ENCODE measurements around the gene SHQ1. TPM values are rescaled to one million over a fixed set of nuclear protein-coding genes. Genes with fewer than 3 reads are reported as not detected.

SHQ1 gene
- total and polyA plus RNA-seq, 2 of the 4 experiments (the other 2 are of a cell fraction): 10.4 to 19.4 TPM

DNA sequence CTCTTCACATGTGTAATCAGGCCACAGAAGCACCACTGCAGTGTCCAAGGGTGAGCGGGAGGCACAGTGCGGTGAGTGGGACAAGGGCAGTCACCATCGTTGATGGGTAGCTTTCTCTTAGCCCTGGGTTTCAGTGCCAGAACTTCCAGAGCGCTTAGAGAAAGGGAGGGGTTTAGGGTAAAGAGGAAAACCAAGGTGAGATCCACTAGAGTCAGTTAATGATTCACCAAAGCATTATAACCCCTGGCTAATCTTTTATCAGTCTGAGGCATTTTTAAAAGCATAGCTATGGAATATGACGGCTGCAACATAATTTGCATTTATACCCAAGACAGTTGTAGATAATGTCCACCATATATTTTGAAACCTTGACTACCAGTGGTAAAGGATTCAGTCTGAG is 94.8 kb downstream of the SHQ1 start:
- H3K36me3 ChIP-seq (ENCODE audit: control insufficient read depth, insufficient read depth, low read length): no peaks in the 10 kb centered on the region
- POLR2A ChIA-PET (ENCODE audit: unreplicated experiment): no interaction called here
- no peak overlapping the region for H2AFZ ChIP-seq (replicated peaks; ENCODE audit: low read length, poor library complexity)
- H3K18ac ChIP-seq (ENCODE audit: low read depth, low read length): no peak overlapping the region
- no peak overlapping the region for H4K8ac ChIP-seq (ENCODE audit: low read depth in 2 of 2, low read length in 2 of 2)
- no peak overlapping the region for H3K23ac ChIP-seq (ENCODE audit: low read depth, low read length)
- no peak overlapping the region for H3K27ac ChIP-seq (ENCODE audit: insufficient read depth, low read length)
- no peaks in the 10 kb centered on the region for H3K79me1 ChIP-seq (ENCODE audit: low read depth in 1 of 2, low read length in 2 of 2)
- WGBS, 2 experiments (ENCODE audit: extremely low coverage in 2 of 2, insufficient read length in 1 of 2): no CpG with 5 or more reads among the region's 5 CpGs
- no peaks in the 10 kb centered on the region for H3K9me1 ChIP-seq (ENCODE audit: insufficient read depth, low read length)
- no peak overlapping the region for H3K4me3 ChIP-seq (ENCODE audit: insufficient read depth, low read depth, low read length)
- no peak overlapping the region for H3K4me2 ChIP-seq (ENCODE audit: low read depth, low read length)
- dilution Hi-C loops (cut with HindIII; ENCODE audit: low sequenced_read_pairs, unreplicated experiment): no loop called here
- CTCF ChIA-PET: no interaction called here
- no peak overlapping the region for H2BK20ac ChIP-seq (ENCODE audit: low read depth, low read length)
- H3K14ac ChIP-seq (replicated peaks; ENCODE audit: low read depth, low read length): no peak overlapping the region
- ATAC-seq (ENCODE audit: low read depth) (no peak), DNase-seq (no peak)
- no peak overlapping the region for H4K91ac ChIP-seq (ENCODE audit: insufficient read depth, low read depth, low read length)
- H2AK9ac ChIP-seq (replicated peaks; ENCODE audit: low read depth, low read length, poor library complexity): no peak overlapping the region
- H3K27me3 ChIP-seq (ENCODE audit: control insufficient read depth, insufficient read depth, low read length): no peaks in the 10 kb centered on the region
- no peaks in the 10 kb centered on the region for H4K20me1 ChIP-seq (ENCODE audit: insufficient read depth, low read length)
- no peak overlapping the region for H2BK5ac ChIP-seq (ENCODE audit: low read depth, low read length, poor library complexity, severe bottlenecking)
- no peak overlapping the region for H3K4ac ChIP-seq (ENCODE audit: low read depth, low read length)
- intact Hi-C loops (cut with micrococcal nuclease): no loop called here
- H2BK15ac ChIP-seq (ENCODE audit: low read depth, low read length): no peak overlapping the region
- in situ Hi-C loops (cut with MboI; ENCODE audit: low sequenced_read_pairs): no loop called here
- no peak overlapping the region for H3K56ac ChIP-seq (ENCODE audit: extremely low read depth, insufficient read depth, low read length)
- H3K9ac ChIP-seq (ENCODE audit: low read depth, low read length): no peak overlapping the region
- BruUV-seq (replicated peaks): no TSS peak
- H4K5ac ChIP-seq (ENCODE audit: low read depth, low read length): no peak overlapping the region
- no peaks in the 10 kb centered on the region for H3K9me3 ChIP-seq (ENCODE audit: control insufficient read depth, insufficient read depth, low read length)
- no peak overlapping the region for H2AK5ac ChIP-seq (ENCODE audit: low read depth, low read length)
- no peaks in the 10 kb centered on the region for H3K4me1 ChIP-seq (ENCODE audit: control insufficient read depth, insufficient read depth, low read length)
- TF ChIP-seq NFE2L2 (IDR thresholded peaks at IDR 0.05; ENCODE audit: low read depth, low read length) (no peak), SMC3 (IDR thresholded peaks at IDR 0.05; ENCODE audit: low read depth, low read length) (no peak), RCOR1 (IDR thresholded peaks at IDR 0.05; ENCODE audit: insufficient replicate concordance, low read length) (no peak), RFX5 (IDR thresholded peaks at IDR 0.05; ENCODE audit: low read depth, low read length) (no peak), FOS (IDR thresholded peaks at IDR 0.05; ENCODE audit: low read depth, low read length) (no peak), MAZ (IDR thresholded peaks at IDR 0.05; ENCODE audit: borderline replicate concordance, low read depth, low read length) (no peak), CEBPB (IDR thresholded peaks at IDR 0.05; ENCODE audit: low read depth, low read length) (no peak), MXI1 (IDR thresholded peaks at IDR 0.05; ENCODE audit: borderline replicate concordance, low read depth, low read length) (no peak), CHD1 (IDR thresholded peaks at IDR 0.05; ENCODE audit: low read depth, low read length) (no peak), BHLHE40 (IDR thresholded peaks at IDR 0.05; ENCODE audit: low read depth, low read length) (no peak), POLR2A (IDR thresholded peaks at IDR 0.05; ENCODE audit: low read depth, low read length) (no peak), MAFK (IDR thresholded peaks at IDR 0.05; ENCODE audit: low read depth, low read length) (no peak)
- TF ChIP-seq, protein P1, sequence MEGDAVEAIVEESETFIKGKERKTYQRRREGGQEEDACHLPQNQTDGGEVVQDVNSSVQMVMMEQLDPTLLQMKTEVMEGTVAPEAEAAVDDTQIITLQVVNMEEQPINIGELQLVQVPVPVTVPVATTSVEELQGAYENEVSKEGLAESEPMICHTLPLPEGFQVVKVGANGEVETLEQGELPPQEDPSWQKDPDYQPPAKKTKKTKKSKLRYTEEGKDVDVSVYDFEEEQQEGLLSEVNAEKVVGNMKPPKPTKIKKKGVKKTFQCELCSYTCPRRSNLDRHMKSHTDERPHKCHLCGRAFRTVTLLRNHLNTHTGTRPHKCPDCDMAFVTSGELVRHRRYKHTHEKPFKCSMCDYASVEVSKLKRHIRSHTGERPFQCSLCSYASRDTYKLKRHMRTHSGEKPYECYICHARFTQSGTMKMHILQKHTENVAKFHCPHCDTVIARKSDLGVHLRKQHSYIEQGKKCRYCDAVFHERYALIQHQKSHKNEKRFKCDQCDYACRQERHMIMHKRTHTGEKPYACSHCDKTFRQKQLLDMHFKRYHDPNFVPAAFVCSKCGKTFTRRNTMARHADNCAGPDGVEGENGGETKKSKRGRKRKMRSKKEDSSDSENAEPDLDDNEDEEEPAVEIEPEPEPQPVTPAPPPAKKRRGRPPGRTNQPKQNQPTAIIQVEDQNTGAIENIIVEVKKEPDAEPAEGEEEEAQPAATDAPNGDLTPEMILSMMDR (conservative IDR thresholded peaks at IDR 0.05; ENCODE audit: low read depth, low read length): no peak
- TF ChIP-seq, protein P2, sequence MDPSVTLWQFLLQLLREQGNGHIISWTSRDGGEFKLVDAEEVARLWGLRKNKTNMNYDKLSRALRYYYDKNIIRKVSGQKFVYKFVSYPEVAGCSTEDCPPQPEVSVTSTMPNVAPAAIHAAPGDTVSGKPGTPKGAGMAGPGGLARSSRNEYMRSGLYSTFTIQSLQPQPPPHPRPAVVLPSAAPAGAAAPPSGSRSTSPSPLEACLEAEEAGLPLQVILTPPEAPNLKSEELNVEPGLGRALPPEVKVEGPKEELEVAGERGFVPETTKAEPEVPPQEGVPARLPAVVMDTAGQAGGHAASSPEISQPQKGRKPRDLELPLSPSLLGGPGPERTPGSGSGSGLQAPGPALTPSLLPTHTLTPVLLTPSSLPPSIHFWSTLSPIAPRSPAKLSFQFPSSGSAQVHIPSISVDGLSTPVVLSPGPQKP (IDR thresholded peaks at IDR 0.05; ENCODE audit: borderline replicate concordance, low read depth, low read length): no peak
- TF ChIP-seq, protein P3, sequence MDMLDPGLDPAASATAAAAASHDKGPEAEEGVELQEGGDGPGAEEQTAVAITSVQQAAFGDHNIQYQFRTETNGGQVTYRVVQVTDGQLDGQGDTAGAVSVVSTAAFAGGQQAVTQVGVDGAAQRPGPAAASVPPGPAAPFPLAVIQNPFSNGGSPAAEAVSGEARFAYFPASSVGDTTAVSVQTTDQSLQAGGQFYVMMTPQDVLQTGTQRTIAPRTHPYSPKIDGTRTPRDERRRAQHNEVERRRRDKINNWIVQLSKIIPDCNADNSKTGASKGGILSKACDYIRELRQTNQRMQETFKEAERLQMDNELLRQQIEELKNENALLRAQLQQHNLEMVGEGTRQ (IDR thresholded peaks at IDR 0.05; ENCODE audit: low read depth, low read length): no peak
- H2BK120ac ChIP-seq (ENCODE audit: low read depth, low read length): no peak overlapping the region
